NOMO-1 treated with DMSO at 0.1 percent for 48 hours (cell line): ENCODE measurements around the gene ALS2CL.
"Not testable (repeated sequence)": the region's sequence is repeated elsewhere in the genome, so short reads cannot be mapped to it uniquely, and the experiment has no call there.

ENCODE experiments used
- DNase-seq: peaks from one replicate; lab custom pipeline; 2025; ENCODE audit not compliant: unreplicated experiment; lab: John Stamatoyannopoulos, UW

The ALS2CL gene, protein sequence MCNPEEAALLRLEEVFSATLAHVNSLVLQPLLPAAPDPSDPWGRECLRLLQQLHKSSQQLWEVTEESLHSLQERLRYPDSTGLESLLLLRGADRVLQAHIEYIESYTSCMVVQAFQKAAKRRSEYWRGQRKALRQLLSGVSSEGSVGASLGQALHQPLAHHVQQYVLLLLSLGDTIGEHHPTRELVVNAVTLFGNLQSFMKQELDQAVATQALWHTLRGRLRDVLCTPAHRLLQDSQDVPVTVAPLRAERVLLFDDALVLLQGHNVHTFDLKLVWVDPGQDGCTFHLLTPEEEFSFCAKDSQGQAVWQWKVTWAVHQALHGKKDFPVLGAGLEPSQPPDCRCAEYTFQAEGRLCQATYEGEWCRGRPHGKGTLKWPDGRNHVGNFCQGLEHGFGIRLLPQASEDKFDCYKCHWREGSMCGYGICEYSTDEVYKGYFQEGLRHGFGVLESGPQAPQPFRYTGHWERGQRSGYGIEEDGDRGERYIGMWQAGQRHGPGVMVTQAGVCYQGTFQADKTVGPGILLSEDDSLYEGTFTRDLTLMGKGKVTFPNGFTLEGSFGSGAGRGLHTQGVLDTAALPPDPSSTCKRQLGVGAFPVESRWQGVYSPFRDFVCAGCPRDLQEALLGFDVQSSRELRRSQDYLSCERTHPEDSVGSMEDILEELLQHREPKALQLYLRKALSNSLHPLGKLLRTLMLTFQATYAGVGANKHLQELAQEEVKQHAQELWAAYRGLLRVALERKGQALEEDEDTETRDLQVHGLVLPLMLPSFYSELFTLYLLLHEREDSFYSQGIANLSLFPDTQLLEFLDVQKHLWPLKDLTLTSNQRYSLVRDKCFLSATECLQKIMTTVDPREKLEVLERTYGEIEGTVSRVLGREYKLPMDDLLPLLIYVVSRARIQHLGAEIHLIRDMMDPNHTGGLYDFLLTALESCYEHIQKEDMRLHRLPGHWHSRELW

DNA sequence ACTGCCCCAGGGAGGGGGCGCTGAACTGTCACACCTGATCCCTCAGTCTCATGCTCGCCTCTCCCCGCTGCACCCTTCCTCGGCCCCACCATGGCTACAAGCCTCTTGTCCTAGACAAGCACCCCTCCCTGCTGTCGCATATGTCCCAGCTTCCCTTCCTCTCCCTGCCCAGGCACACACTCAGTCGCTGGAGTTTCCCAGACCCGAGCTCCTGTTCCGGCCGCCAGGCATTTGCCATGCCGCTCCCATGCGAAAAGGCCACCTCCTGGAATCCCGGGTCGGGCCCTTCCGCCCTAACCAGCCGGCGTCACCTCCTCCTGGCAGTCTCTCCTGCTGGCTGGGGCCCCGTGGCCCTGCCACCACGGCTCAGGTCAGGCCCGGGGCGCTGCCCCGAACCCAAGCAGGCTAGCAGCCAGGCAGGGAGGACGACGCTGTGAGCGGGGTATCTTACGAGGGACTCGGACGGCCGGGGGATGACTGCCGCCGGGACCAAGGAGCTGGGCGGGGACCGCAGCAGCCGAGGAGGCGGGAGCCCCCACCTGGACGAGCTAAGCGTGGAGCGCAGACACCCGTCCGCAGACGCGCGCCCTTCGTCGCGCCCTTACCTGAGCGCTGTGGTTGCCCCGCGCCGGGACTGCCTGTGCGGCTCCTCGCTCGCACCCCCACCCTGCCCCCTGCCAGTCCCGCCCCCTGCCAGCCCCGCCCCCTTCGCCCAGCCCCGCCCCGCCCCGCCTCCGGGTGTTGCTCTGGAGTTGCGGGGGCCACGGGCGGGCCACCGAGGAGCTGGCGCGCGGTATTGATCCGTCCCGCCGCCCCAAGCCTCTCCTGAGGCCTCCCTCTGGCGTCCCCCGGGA, at the start of gene ALS2CL:
Gene ALS2CL (minus strand): TSS at position 642 of the 854 bp plus-strand sequence. CDS start 4,239 bp downstream, outside the sequence.
- no peak for DNase-seq

DNA sequence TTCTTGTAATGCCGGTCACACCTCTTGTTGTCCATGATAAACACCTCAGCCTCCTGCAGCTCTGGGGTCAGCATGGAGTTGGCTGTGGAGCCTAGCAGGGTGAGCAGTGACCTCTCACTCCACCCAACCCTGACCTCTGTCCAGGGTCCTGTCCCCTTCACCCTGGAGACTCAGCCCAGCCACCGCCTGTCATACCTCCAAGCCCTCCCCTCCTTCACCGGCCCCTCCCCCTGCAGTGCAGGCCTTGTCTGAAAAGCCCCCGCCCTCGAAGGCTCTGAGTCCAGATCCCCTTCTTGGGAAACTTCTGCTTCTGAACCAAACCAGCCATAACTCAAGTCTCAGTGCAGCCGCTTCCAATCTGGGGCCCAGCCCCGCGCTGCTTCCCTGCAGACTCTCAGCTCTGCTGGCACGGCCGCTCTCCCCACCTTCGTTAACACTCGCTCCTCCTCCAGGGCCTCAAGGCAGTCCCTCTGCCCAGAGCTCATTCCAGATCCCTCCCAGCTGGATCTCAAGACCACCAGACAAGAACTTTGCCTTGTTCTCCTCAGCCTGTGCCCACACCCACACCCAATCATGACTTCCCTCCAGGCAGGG, 49.6 kb upstream of the ALS2CL start:
- DNase-seq, result no peak

DNA sequence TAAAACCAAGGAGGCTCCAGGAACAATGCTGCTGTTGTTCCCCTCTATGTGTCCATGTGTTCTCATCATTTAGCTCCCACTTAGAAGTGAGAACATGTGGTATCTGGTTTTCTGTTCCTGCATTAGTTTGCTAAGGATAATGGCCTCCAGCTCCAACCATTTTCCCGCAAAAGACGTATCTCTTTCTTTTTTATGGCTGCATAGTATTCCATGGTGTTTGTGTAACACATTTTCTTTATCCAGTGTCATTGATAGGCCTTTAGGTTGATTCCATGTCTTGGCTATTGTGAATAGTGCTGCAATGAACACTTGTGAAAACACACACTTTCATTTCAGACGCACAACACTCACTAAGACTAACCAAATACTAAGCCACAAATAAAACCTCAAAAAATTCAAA, 46.1 kb upstream of the ALS2CL start:
- not testable (repeated sequence) for DNase-seq

DNA sequence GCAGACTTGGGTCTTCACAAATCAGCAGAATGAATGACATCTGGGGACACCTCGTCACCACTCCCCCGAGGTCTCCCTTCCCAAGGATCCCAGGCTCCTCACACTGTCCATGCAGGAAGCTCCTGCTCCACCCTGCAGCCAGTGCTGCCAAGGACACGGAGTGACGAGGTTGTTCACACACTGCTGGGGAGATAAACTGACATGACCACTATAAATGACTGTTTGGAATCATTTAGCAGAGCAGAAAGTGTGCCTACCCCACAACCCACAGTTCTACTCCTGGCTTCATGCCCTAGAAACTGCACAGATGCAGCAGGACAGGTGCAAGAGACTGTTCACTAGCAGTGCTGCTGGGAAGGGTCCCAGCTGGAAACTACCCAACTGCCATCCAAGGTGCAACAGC, 43.9 kb upstream of the ALS2CL start:
- DNase-seq, result no peak

DNA sequence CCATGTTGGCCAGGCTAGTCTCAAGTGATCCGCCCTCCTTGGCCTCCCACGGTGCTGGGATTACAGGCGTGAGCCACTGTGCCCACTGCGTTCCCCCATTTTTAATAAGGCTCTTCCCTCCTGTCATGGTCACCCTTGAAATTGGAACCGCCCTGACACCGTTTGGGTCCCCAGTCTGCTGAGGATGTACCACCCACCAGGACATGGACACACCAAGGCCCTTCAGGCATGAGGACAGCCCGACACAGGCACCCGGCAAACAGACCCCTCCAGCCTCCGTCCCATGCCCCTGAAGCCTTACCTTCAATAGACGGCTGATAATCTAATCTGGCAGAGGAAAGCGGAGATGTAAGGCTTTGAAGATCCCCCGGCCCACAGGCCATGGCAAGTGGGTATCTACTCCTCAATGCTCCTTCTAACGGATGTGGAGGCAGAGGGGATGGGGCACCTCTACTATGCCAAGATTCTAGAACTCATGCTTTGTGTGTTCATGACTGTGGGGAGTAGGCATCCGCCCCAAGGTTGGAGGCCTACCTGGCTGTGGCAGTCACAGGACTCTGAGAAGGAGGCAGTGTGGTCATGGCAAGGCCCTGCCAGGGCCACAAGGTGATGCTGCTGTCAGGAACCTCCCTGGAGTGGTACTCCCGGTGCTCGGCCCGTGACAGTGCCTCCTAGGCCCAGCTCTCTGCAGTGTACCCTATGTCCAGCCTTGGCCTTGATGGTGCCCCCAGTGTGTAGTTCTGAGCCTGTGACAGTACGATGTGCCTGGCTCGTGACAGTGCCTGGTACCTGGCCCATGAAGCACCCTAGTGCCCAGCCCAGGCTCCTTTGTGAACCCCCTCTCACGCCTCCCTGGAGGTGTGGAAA, 42.8 kb upstream of the ALS2CL start:
- no peak for DNase-seq

DNA sequence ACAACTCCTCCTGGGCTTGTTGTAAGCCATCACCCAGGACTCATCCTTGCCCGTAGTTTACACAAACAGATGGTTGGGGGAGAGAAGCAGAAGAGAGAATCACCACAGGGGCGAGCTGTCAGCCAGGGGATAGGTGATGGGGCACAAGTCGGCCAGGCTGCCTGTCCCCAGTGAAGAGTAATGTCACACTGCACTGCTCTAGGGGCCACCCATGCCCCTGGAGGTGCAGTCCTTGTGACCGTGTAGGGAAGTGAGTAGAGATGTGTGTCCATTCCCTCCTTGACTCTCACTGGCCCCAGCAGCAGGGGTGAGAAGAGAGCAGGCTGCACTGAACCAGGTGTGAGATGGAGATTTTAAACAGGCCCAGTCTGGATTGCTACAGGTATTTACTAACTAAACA, 41.3 kb upstream of the ALS2CL start:
- no peak for DNase-seq

DNA sequence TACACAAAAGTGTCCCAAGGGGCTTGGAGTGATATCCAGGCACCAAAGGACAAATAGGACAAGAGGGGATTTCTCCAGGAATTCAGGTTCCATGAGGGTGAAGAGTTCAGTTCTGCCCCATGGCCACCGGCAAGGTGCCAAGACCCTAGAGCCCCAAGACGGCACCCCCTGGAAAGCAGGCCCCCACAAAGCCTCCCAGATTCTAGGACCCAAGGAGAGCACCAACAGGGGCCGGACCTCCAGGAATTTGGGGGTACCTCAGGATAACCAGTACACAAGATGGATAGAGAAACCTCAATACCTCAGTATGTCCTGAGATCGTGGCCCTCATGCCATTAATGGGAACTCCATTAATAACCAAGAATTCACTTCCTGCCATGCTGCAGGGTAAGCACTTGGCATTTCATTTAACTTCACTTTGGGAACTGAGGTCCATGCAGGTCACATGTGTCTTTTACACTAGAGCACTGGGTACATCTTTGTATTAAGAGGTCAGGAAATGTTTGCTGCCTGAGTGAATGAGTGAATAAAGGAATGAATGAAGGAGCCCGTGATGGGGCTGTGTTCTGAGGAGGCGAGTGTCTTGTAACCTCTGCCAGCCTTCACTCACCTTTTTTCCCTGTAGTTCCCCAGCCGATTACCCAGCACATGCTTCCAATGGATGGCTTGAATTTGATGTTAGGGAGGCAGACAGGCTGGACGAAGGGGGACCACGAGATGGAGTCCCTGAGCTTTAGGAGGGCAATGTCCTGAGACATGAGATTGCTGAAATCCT, 39.7 kb upstream of the ALS2CL start:
- no peak for DNase-seq

DNA sequence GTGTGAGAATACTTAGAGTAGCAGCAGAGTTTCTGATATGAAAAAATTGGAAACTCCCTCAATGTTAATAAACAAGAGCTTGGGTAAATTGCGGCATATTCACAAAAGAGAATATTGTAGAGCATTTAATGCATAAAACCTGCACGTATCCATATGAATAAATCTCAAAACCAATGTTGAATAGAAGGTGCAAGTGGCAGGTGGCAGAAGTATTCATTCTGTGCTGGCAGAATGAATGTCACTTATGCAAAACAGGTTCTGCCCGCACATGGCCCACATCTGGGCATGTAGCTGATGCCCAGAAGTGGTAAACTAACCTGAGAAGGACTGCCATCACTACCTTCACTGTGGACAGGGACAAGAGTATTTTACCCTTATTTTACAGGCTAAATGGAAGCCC, 38.3 kb upstream of the ALS2CL start:
- no peak for DNase-seq

DNA sequence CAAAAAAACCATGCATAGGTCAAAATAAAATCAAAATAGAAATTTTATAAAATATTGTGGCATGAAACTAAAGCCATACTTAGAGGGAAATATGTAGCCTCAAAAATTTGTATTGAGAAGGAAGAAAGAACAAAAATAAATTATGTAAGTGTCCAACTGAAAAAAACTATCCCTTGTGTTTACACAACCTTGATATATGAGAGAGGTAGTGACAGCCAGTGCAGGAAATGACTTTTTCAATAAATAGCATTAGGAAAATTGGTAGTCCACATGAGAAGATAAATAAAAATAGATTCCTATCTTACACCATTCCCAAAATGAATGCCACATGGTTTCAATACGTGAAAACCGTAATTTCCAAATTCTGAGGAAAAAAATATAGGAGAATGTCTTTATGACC, 37.3 kb upstream of the ALS2CL start:
- DNase-seq, result no peak

DNA sequence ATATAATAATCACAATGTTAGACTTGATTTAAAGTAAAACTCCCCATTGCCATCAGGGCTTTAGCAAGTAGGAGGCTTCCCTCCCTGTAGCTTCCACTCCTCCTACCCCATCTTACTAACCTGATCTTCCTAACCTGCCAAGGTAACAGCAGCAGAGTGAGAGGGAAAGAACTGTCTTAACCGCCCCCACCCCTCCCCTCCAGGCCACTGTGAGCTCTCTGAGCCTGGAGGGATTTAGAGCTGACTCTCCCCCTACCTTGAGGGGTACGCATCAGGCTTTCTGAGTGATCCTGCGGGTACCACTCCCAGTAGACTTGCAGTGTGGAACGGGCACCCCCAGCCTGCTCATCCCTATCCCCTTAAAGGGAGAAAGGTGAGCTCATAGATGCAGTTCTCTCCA, 35.6 kb upstream of the ALS2CL start:
- no peak for DNase-seq

DNA sequence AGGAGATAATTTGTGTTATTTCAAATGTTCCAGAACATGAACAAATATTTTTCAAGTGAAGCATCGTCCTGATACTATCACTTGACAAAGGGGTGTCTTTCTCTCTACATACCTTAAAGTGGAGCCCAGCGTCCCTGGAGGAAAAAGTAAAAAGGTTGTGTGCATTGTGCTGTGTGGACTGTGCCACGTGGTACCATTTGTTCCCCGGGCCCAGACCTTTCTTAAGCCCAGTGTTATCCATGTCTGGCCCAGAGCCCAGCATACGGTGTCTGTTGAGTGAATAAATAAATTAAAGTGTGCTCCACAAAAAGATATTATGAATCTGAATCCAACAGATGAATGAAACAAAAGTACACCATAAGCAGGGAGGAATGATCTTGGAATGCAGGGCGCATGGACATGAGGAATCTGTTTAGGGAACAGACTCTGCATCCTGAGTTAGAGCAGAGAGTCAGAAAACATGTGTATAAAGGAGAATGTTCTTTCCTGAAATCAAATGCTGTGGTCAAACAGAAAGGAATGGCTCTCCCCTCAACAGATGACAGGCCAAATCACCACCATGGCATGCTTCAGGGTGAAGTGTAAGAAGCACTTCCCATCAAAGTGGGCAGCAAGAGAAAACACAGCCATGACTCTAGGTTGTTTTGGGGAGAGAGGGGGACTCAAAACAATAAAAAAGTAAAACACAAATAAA, 32.3 kb upstream of the ALS2CL start:
- DNase-seq, result no peak

DNA sequence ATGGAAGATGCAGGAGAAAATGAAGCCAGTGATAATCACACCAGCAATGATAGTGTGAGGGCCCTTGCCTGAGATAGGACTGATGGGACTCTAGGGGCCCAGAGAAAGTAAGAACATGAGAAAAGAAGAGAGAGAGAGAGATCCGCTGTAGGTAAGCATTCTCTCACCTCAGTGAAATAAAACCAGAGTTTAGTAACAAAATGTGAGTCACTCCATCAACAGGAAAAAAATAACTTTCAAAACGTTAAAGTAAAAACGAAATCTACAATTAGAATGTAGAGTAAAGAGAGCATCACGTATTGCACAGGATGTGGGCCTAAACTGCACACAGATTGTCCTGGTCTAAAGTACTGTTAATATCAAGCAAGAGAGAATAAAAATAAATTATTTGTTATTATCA, 30.9 kb upstream of the ALS2CL start:
- DNase-seq, result no peak

DNA sequence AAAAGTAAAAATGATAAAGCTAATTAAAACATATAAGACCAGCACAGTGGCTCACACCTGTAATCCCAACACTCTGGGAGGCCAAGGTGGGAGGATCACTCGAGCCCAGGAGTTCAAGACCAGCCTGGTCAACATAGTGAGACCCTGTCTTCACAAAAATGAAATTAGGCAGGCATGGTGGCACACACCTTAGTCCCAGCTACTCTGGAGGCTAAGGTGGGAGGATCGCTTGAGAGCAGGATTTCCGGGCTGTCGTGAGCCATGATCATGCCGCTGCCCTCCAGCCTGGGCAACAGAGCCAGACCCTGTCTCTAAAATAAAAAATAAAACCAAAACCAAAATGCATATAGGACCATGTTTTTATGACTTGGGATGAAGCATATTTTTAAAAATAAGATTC, 29.0 kb upstream of the ALS2CL start:
- no peak for DNase-seq

DNA sequence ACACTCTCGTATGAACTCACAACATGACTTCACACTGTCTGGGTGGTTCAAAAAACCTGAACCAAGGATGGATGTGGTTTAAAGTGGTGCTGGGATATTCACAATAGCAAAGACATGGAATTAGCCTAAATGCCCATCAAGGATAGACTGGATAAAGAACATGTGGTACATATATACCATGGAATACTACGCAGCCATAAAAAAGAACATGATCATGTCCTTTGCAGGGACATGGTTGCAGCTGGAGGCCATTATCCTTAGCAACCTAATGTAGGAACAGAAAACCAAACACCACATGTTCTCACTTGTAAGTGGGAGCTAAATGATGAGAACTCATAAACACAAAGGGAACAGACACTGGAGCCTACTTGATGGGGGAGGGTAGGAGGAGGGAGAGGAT, 27.5 kb upstream of the ALS2CL start:
- no peak for DNase-seq

DNA sequence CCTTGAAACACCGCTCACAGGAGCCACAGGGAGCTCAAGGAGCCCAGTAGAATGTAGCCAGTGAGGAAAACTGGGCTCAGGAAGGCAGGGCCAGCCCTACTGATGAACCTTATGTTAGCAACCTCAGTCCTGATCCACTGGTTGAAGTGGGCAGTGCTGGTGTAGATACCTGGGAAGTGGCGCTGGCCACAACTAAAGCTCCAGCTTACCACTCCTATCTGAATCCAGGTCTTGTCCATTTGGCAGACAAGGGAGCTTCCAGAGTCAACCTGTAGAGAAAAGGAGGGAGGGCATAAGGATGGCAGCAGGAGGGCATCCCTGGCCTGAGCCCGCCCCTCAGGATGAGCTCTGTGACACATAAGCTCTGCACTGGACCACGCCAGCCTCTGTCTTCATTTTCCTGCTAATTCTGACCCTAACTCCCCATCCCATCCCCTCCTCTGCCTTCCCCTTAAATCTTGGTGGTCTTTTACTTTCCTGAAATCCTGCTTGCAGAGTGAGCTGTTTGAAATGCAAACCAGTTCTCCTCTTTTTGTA, 26.3 kb upstream of the ALS2CL start:
- no peak for DNase-seq

DNA sequence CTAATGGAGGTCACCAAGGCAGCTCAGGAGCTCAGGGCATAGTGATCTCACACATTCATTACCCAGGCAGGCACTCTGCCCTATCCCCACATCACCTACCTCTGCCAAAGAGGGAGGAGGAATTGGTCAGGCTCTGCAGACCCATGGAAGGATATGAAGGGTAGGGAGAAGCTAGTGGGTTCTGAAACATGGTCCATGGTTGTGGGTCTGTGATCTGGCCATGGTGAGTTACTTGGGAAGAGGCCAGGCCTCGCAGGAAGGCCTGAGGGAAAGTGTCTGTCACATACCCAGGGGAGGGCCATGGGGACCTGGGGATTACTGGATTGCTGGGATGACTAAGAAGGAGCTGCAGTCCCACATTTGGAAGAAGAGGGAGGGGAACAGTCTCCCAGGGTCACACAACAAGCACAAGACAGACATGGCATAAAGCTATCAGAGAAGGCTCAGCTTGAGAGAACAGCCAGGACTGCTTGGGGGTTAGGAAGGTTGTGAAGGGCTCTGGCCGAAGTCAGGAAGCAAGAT, 25.6 kb upstream of the ALS2CL start:
- no peak for DNase-seq

DNA sequence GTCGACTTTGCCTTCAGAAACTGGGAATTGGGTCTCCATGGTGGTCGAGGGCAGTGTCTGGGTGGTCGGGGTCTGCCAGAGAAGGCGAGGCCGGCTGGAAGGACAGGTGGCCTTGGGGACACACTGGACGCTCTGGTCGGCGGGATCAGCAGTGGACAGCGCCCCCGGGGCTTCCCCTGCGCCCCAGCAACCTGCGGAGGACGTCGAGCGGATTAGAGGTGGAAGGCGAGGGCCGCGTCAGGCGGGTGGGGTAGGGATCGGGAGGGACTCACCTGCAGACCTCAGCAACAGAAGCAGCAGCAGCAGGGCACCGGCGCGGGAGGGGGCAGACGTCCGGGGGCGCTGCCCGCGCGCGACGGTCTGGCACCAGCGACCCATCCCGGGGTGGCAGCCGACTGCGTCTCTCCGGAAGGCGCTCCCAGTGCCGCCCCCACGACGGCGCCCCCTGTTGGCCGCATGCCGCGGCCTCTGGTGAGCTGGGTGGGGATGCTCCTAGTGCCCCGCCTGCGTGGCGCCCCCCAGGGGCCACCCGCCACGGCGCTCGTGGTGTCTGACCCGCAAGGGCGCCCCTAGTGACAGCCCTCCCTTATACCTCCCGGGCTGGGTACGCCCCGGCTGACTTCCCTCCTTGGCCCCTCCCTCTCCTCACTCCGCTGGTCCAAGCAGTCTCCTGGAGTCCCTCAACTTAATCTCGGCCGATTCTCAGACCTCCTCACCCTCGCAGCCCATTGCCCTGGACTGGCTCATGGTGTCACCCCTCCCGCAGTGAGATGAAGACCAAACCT, 24.2 kb upstream of the ALS2CL start, which contains the start of gene PRSS50:
Gene PRSS50 (minus strand): TSS at position 423 of the 785 bp plus-strand sequence. CDS start 45 bp downstream, at position 378.
- DNase-seq, result no peak
